ENCODE measurements around the gene WWOX.

GRCh38 chr16:78050734-78051400 lies 48.6 kb upstream of the WWOX start:
- TF ChIP-seq EZH2 (IDR thresholded peaks at IDR 0.05; ENCODE audit: borderline replicate concordance) = no peak
- TF ChIP-seq CTCF (IDR thresholded peaks at IDR 0.05; ENCODE audit: poor library complexity) = no peak
- TF ChIP-seq EZH2phosphoT487 (IDR thresholded peaks at IDR 0.05; ENCODE audit: low read depth, severe bottlenecking, unreplicated experiment) = no peak

Data from hepatocyte (in vitro differentiated cells).